ENCODE results near the gene VSTM2L.

Gene VSTM2L

DNA sequence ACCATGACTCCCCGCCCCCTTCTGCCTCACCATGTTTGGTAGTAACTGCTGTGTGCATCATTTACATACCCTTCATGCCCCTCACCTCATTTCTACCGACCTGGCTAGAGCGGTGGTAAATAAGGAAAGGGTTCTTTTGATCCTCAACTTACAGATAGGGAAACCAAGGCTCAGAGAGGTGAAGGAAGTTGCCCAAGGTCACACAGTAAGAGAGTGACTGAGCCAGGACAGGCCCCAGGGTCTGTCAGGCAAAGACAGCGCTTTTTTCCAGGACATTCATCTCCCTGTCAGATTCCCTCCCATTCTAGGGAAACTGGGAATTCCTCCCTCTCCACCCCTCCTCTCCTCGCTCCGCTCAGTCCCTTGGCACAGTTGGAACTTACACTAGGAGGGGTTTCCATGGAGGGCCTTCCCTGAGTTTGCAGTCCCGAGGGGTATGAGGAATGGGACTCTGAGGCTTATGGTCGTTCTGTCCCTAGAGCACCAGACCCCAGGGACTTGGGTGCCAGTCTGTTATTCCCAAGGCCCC, 2.0 kb downstream of the VSTM2L start:
- no peaks in the 10 kb centered on the region for H3K4me1 ChIP-seq (ENCODE audit: low read depth, poor library complexity, severe bottlenecking)
- no peaks in the 10 kb centered on the region for H4K20me1 ChIP-seq (ENCODE audit: insufficient read depth)
- H3K9ac ChIP-seq: no peak overlapping the region
- H3K4me3 ChIP-seq (IDR thresholded peaks at IDR 0.05; ENCODE audit: insufficient read depth, low read depth, low read length): no peak overlapping the region
- TF ChIP-seq, protein P1, sequence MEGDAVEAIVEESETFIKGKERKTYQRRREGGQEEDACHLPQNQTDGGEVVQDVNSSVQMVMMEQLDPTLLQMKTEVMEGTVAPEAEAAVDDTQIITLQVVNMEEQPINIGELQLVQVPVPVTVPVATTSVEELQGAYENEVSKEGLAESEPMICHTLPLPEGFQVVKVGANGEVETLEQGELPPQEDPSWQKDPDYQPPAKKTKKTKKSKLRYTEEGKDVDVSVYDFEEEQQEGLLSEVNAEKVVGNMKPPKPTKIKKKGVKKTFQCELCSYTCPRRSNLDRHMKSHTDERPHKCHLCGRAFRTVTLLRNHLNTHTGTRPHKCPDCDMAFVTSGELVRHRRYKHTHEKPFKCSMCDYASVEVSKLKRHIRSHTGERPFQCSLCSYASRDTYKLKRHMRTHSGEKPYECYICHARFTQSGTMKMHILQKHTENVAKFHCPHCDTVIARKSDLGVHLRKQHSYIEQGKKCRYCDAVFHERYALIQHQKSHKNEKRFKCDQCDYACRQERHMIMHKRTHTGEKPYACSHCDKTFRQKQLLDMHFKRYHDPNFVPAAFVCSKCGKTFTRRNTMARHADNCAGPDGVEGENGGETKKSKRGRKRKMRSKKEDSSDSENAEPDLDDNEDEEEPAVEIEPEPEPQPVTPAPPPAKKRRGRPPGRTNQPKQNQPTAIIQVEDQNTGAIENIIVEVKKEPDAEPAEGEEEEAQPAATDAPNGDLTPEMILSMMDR (conservative IDR thresholded peaks at IDR 0.05; ENCODE audit: low read depth, low read length): no peak
- no peak overlapping the region for H2AFZ ChIP-seq (ENCODE audit: low read depth)
- no peaks in the 10 kb centered on the region for H3K36me3 ChIP-seq (ENCODE audit: insufficient read depth)
- no peak overlapping the region for H3K4me2 ChIP-seq
- H3K79me2 ChIP-seq (ENCODE audit: insufficient read depth, low read depth): no peaks in the 10 kb centered on the region
- H3K27ac ChIP-seq: no peak overlapping the region
- peaks cover 34% of the 10 kb centered on the region for H3K27me3 ChIP-seq (ENCODE audit: insufficient read depth, low read depth)

DNA sequence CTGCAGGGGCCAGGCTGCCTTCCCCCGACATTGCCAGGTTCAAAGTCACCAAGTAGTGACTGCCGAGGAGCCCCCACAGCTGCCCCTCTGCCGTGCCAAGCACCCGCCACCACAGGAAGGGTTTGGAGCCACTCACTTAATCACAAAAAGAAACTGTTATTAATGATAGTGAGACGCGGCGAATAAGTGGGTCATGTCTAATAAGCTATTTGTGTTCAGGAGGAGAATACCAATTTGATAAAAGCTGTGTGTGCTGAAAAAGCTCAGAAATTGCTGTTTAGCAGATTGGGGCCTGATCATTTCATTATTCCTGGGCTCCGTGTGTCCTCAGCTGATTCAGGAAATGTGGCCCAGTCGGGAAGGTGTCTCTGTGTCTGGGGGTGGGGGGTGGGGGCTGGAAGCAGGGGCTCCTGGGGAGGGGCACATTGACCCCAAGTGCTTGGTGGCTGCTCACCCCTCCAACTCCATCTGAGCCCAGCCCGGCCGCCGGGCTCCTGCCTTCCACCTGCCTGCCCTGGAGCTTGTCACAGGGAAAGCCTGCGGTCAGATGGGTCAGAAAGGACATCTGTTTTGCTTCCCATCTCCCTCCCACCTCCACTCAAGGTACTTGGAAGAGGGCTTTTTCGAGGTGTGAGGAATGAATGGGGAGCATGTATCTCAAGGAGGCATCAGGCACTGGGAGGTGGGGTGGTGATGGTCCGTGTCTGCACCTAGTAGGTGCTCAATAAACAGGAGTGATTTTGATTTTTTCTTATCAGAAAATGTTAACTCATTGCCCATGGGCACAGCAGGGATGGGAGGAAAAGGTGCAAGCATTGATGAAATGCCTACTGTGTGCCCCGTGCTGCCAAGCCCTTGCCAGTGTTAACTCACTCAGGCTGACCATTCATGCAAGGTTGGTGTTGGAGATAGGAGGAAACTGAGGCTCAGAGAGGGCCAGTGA, 3.0 kb downstream of the VSTM2L start:
- Histone ChIP-seq H3K79me2 (ENCODE audit: insufficient read depth, low read depth) (no peaks in the 10 kb centered on the region), H4K20me1 (ENCODE audit: insufficient read depth) (no peaks in the 10 kb centered on the region), H3K9ac (no peak overlapping the region), H3K27ac (no peak overlapping the region), H3K4me2 (no peak overlapping the region), H3K4me3 (IDR thresholded peaks at IDR 0.05; ENCODE audit: insufficient read depth, low read depth, low read length) (no peak overlapping the region), H2AFZ (ENCODE audit: low read depth) (no peak overlapping the region), H3K4me1 (ENCODE audit: low read depth, poor library complexity, severe bottlenecking) (no peaks in the 10 kb centered on the region), H3K27me3 (ENCODE audit: insufficient read depth, low read depth) (peaks cover 34% of the 10 kb centered on the region), H3K36me3 (ENCODE audit: insufficient read depth) (no peaks in the 10 kb centered on the region)
- TF ChIP-seq, protein P1 (conservative IDR thresholded peaks at IDR 0.05; ENCODE audit: low read depth, low read length): no peak

DNA sequence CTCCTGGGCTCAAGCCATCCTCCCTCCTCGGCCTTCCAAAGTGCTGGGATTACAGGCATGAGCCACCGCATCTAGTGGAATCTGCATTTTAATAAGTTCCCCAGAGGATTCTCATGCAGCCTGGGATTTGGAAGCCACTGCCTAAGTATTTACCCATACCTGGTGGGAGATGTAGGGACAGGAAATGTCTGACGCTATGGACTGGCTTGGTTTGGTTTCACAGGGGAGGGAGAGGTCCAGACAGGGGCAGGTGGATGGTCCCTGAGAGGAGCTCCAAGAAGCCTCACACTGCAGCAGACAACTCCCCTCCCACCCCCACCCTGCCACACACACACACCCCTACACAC, 4.4 kb downstream of the VSTM2L start:
- Histone ChIP-seq H3K27me3 (ENCODE audit: insufficient read depth, low read depth) (peaks cover 37% of the 10 kb centered on the region), H3K36me3 (ENCODE audit: insufficient read depth) (no peaks in the 10 kb centered on the region), H3K27ac (no peak overlapping the region), H3K9ac (no peak overlapping the region), H4K20me1 (ENCODE audit: insufficient read depth) (no peaks in the 10 kb centered on the region), H3K4me3 (IDR thresholded peaks at IDR 0.05; ENCODE audit: insufficient read depth, low read depth, low read length) (no peak overlapping the region), H3K4me1 (ENCODE audit: low read depth, poor library complexity, severe bottlenecking) (no peaks in the 10 kb centered on the region), H2AFZ (ENCODE audit: low read depth) (no peak overlapping the region), H3K79me2 (ENCODE audit: insufficient read depth, low read depth) (no peaks in the 10 kb centered on the region), H3K4me2 (no peak overlapping the region)
- TF ChIP-seq, protein P1 (conservative IDR thresholded peaks at IDR 0.05; ENCODE audit: low read depth, low read length): no peak

DNA sequence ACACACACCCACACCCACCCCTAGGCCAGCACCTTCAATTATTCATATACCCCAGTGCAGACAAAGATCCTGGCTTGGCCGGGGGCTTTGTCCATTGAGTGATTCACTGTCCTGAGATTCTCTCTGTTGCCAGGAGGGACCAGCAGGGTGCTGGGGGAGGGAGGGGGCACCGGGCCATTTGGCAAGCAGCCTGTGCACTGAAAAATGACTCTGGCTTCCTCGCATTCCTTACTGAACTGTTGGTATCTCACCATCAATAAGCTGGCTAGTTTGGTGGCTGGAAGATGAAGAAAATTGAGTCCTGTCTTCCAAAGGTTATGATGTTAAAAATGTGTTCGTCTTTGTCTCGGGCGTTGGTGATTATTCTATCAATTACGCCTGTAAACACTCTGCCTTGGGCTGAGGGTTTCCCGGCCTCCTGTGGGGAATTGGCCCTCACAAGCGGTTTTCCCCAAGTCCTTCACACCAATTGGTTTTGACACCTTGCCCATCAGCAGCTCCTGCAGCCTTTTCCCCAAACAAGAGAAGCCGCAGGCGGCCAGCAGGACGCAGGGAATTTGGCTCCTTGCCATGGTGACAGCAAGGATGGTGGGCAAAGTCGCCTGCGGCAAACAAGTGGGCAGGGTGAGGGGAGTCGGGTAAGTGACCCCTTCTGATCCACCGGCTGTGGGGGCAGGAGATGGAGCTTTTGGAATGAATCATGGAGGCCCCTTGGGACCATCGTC, 4.9 kb downstream of the VSTM2L start:
- Histone ChIP-seq H3K4me3 (IDR thresholded peaks at IDR 0.05; ENCODE audit: insufficient read depth, low read depth, low read length) (no peak overlapping the region), H3K79me2 (ENCODE audit: insufficient read depth, low read depth) (no peaks in the 10 kb centered on the region), H2AFZ (ENCODE audit: low read depth) (no peak overlapping the region), H3K27ac (no peak overlapping the region), H3K4me1 (ENCODE audit: low read depth, poor library complexity, severe bottlenecking) (no peaks in the 10 kb centered on the region), H4K20me1 (ENCODE audit: insufficient read depth) (no peaks in the 10 kb centered on the region), H3K27me3 (ENCODE audit: insufficient read depth, low read depth) (peaks cover 39% of the 10 kb centered on the region), H3K4me2 (no peak overlapping the region), H3K9ac (no peak overlapping the region), H3K36me3 (ENCODE audit: insufficient read depth) (no peaks in the 10 kb centered on the region)
- TF ChIP-seq, protein P1 (conservative IDR thresholded peaks at IDR 0.05; ENCODE audit: low read depth, low read length): no peak
